ENCODE results near the gene SLC6A20.

SLC6A20 gene

GRCh38 chr3:45712434-45713110, 83.8 kb downstream of the SLC6A20 start:
- peak; percentile 31 for DNase-seq

- DNase-seq: peak; percentile 51
Measured at GRCh38 chr3:45711931-45712330, 84.4 kb downstream of the SLC6A20 start.

GRCh38 chr3:45705839-45706808, 90.2 kb downstream of the SLC6A20 start:
- no peak for DNase-seq

Measured in fibroblast of upper back skin (primary cell).